Measurements from ENCODE around the gene ATG16L2.
"Not testable (repeated sequence)": the region's sequence is repeated elsewhere in the genome, so short reads cannot be mapped to it uniquely, and the experiment has no call there.

Gene ATG16L2

GRCh38 chr11:72780296-72781062 lies 33.7 kb upstream of the ATG16L2 start:
- no peak for DNase-seq

- DNase-seq: no peak
Observed at GRCh38 chr11:72781063-72781312, 33.2 kb upstream of the ATG16L2 start.

- DNase-seq: peak; percentile 17
Observed at GRCh38 chr11:72781313-72782080, 32.7 kb upstream of the ATG16L2 start.

GRCh38 chr11:72782081-72782920 lies 31.9 kb upstream of the ATG16L2 start:
- no peak for DNase-seq

GRCh38 chr11:72783144-72783905 lies 30.9 kb upstream of the ATG16L2 start:
- no peak for DNase-seq

GRCh38 chr11:72784662-72785061 lies 29.5 kb upstream of the ATG16L2 start:
- DNase-seq: no peak

- no peak for DNase-seq
Observed at GRCh38 chr11:72786305-72787215, 27.7 kb upstream of the ATG16L2 start.

- no peak for DNase-seq
Observed at GRCh38 chr11:72787216-72788104, 26.8 kb upstream of the ATG16L2 start.

- DNase-seq: no peak
Observed at GRCh38 chr11:72788241-72788640, 26.0 kb upstream of the ATG16L2 start.

GRCh38 chr11:72789493-72790131 lies 24.6 kb upstream of the ATG16L2 start:
- no peak for DNase-seq

- DNase-seq: not testable (repeated sequence)
Observed at GRCh38 chr11:72791228-72791627, 23.0 kb upstream of the ATG16L2 start.

GRCh38 chr11:72792437-72793021 lies 21.7 kb upstream of the ATG16L2 start:
- no peak for DNase-seq

GRCh38 chr11:72793076-72793424 lies 21.2 kb upstream of the ATG16L2 start:
- DNase-seq: no peak

- peak; percentile 98 for DNase-seq
Observed at GRCh38 chr11:72793425-72794367, 20.5 kb upstream of the ATG16L2 start, which contains the start of gene STARD10. Gene STARD10 (minus strand): TSS chr11:72794047. CDS start chr11:72781181, 12,866 bp downstream.

GRCh38 chr11:72798361-72798760 lies 15.8 kb upstream of the ATG16L2 start:
- no peak for DNase-seq

- no peak for DNase-seq
Observed at GRCh38 chr11:72799441-72799840, 14.8 kb upstream of the ATG16L2 start.

- no peak for DNase-seq
Observed at GRCh38 chr11:72802822-72803221, 11.4 kb upstream of the ATG16L2 start.

- no peak for DNase-seq
Observed at GRCh38 chr11:72805216-72805615, 9.0 kb upstream of the ATG16L2 start.
